GM20000 (cell line): ENCODE measurements around the gene PDCD6IP.
"Not testable (repeated sequence)": the region's sequence is repeated elsewhere in the genome, so short reads cannot be mapped to it uniquely, and the experiment has no call there.

Source experiments
- DNase-seq: peaks from one replicate; pipeline ENCODE4 v3.0.0; 2012; ENCODE audit warnings: low spot score
- TF ChIP-seq, protein P1 (sequence below): IDR thresholded peaks from 2 replicates; pipeline ENCODE4 v1.5.1; 2012; ENCODE audit warnings: mild to moderate bottlenecking, control low read depth; ENCODE audit errors: extremely low read depth, missing control alignments

The PDCD6IP gene

DNA sequence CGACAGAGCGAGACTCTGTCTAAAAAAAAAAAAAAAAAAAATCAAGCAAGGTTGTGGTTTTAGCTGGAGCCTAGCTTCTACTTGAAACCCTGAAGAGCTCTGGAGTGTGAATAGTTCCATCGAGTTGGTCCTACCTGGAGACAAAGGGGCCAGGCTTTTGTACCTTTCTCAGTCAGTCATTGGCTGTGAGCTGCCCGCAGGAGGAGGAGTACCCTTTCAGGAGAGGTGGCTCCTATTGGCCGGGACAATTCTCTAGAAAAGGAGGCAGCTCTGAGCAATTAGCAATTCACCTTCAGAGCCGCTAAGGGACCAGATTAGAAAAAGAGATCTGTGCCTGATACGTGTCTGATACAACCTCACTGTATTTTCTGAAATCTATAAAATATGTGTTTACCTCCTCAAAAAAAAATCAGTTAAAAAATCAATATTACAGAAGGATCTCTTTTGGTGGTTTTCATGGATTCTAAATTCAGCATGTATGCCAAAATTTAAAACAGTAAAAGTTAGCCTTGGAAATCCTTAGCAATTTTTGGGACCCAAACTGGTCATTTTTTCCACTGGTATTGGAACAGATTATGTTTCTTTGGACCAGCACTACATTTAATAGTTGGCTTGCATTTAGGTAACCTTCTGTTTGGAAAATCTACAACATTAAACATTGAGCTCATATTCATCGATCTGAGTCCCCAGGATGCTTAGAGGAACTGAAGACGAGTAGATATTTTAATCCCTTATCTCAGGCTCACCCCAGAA lies 29.7 kb upstream of the PDCD6IP start:
- DNase-seq = no peak
- TF ChIP-seq, protein P1, sequence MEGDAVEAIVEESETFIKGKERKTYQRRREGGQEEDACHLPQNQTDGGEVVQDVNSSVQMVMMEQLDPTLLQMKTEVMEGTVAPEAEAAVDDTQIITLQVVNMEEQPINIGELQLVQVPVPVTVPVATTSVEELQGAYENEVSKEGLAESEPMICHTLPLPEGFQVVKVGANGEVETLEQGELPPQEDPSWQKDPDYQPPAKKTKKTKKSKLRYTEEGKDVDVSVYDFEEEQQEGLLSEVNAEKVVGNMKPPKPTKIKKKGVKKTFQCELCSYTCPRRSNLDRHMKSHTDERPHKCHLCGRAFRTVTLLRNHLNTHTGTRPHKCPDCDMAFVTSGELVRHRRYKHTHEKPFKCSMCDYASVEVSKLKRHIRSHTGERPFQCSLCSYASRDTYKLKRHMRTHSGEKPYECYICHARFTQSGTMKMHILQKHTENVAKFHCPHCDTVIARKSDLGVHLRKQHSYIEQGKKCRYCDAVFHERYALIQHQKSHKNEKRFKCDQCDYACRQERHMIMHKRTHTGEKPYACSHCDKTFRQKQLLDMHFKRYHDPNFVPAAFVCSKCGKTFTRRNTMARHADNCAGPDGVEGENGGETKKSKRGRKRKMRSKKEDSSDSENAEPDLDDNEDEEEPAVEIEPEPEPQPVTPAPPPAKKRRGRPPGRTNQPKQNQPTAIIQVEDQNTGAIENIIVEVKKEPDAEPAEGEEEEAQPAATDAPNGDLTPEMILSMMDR = no peak

- TF ChIP-seq, protein P1 = no peak
- DNase-seq = no peak
These were observed 24.8 kb upstream of the PDCD6IP start for GRCh38 chr3:33773637-33774036.

DNA sequence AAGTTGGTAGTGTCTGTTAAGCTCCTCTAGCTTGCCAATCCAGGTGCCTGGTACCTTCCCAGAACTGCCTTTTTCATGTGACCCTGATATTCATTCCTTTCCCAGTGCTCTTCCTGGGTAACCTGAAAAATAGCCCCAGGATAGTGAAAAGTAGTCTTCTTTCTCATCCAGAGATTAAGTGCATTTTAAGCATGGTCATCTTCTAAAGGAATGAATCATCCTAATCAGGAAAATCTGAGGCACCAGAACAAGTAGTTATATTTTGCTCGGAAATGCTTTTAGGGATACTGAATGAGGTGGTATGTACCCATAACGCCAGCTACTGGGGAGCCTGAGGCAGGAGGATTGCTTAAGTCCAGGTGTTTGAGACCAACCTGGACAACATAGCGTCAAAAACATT lies 23.1 kb upstream of the PDCD6IP start:
- DNase-seq = no peak
- TF ChIP-seq, protein P1 = no peak

- TF ChIP-seq, protein P1 = no peak
These were observed 20.4 kb upstream of the PDCD6IP start for GRCh38 chr3:33777996-33778395.

DNA sequence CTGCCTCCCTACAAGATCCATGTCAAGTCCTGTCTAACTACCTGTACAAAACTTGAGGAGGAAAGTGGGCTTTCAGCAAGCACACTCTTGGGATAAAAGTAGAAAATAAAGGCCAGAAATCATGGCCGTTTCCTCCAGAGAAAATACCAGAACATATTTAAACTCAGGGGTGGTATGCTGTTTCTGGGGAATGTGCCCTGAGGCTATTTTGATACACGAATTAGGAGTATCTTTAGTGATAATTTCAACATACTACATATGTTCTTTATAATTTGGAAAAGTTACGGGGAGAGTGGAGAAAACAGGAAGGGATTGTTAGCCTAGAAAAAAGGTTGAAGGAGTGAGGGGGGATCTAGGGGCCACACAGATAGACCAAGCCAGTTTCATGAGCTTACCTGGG lies 18.7 kb upstream of the PDCD6IP start:
- no peak for DNase-seq
- TF ChIP-seq, protein P1 = no peak

More at GRCh38 chr3:33777996-33778395, 20.4 kb upstream of the PDCD6IP start:
- DNase-seq = no peak

DNA sequence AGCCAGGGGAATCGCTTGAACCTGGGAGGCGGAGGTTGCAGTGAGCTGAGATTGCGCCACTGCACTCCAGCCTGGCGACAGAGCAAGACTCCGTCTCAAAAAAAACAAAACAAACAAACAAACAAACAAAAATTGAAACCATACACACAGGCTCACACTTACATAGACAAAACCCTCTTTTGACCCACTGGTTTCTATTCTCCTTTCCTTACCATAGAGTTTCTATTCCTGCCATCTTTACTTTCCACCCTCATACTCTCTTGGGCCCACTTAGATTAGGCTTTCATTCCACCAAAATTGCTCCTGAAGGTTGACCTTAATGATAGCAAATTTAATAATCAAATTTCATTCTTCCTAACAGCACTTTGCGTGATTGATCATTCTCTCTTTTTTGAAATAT lies 17.0 kb upstream of the PDCD6IP start:
- not testable (repeated sequence) for DNase-seq

DNA sequence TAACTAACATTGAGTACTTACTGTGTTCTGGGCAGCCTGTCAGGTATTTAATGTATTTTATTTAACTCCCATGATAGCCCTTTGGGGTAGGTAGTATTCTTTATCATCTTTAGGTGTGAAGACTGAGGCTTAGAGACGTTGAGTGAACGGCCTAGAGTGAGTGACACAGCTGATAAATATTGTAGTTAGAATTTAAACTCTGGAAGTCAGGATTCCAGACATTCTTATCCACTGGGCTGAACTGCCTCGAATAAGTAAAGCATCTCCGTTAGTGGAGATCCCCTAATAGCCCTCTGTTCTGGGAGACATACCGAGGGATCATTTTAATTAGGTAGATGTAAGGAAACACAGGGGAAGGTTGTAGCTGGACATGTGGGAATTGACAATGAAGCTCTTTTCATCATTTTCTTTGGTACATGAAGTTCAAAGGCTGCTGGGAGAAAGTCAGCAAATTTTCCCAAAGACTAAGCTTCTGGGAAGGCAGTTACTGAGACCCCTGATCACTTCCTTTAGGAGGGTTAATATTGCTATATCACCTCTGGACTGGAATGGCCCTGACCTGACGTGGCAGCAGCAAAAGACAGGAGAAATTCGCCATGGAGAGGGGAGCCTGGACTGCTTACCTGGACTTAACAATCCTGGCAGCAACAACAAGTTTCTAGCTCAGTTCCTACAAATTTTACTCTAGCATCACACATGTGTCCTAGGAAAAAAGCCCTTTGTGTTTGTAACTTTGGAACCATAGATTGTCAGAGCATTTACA lies 11.7 kb upstream of the PDCD6IP start:
- TF ChIP-seq, protein P1 = no peak
- no peak for DNase-seq
